ENCODE measurements around the gene CCL19. TPM values are rescaled to one million over a fixed set of nuclear protein-coding genes. Genes with fewer than 3 reads are reported as not detected.

The CCL19 gene
- total RNA-seq, 1 experiment from 2014 or later, result not detected

DNA sequence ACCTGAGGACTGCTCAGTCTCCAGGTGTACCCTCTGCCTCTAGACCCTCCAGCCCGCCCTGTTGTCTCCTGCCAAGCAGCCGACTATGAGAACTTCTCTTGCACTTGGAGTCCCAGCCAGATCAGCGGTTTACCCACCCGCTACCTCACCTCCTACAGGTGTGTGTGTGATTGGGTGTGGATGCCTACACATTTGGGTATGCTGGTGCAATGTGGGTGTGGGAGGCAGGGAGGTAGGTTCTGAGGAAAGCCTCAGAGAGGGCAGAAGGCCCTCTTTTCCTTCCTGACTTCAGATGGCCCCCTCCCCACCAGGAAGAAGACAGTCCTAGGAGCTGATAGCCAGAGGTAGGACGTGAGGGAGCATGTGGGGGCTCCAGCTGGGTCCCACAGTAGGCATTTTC lies 34.1 kb downstream of the CCL19 start:
- Mint-ChIP-seq H3K36me3 (no peaks in the 10 kb centered on the region), H3K27ac (no peak overlapping the region), H3K27me3 (ENCODE audit: low read depth) (peaks cover 6% of the 10 kb centered on the region), H3K9me3 (no peaks in the 10 kb centered on the region), H3K4me3 (no peak overlapping the region), H3K4me1 (peaks cover 23% of the 10 kb centered on the region)
- CTCF ChIA-PET, result interaction anchor here (1.0 to 2.6 kb wide), 4 partner anchors 8 to 94 kb away, joined by 3 to 12 read pairs (median 9); partner anchors contain the start of gene GALT
- no peak for DNase-seq (ENCODE audit: low spot score)
- TF ChIP-seq AR (CRISPR knock-in tag; IDR thresholded peaks at IDR 0.05), result no peak
- TF ChIP-seq NR3C1 (CRISPR knock-in tag; conservative IDR thresholded peaks at IDR 0.05; ENCODE audit: low read depth), result no peak
- TF ChIP-seq RORB (CRISPR knock-in tag; IDR thresholded peaks at IDR 0.05), result no peak
- no peak for TF ChIP-seq NR2C2 (CRISPR knock-in tag; IDR thresholded peaks at IDR 0.05)
- TF ChIP-seq SOX15 (CRISPR knock-in tag; IDR thresholded peaks at IDR 0.05), result no peak
- TF ChIP-seq SMAD3 (CRISPR knock-in tag; IDR thresholded peaks at IDR 0.05; ENCODE audit: borderline replicate concordance), result no peak
- TF ChIP-seq CREB1 (CRISPR knock-in tag; IDR thresholded peaks at IDR 0.05), result no peak
- TF ChIP-seq ETV6 (CRISPR knock-in tag; IDR thresholded peaks at IDR 0.05), result no peak
- no peak for TF ChIP-seq SMAD4 (CRISPR knock-in tag; IDR thresholded peaks at IDR 0.05)
- TF ChIP-seq JUN (CRISPR knock-in tag; IDR thresholded peaks at IDR 0.05), result no peak
- TF ChIP-seq MYBL2 (CRISPR knock-in tag; IDR thresholded peaks at IDR 0.05), result no peak
- TF ChIP-seq NFE2L1 (CRISPR knock-in tag; IDR thresholded peaks at IDR 0.05), result no peak
- no peak for TF ChIP-seq NFATC4 (CRISPR knock-in tag; IDR thresholded peaks at IDR 0.05)
- no peak for TF ChIP-seq PREB (CRISPR knock-in tag; IDR thresholded peaks at IDR 0.05; ENCODE audit: borderline replicate concordance)
- TF ChIP-seq HMGA2 (CRISPR knock-in tag; IDR thresholded peaks at IDR 0.05), result no peak
- TF ChIP-seq, protein P1, sequence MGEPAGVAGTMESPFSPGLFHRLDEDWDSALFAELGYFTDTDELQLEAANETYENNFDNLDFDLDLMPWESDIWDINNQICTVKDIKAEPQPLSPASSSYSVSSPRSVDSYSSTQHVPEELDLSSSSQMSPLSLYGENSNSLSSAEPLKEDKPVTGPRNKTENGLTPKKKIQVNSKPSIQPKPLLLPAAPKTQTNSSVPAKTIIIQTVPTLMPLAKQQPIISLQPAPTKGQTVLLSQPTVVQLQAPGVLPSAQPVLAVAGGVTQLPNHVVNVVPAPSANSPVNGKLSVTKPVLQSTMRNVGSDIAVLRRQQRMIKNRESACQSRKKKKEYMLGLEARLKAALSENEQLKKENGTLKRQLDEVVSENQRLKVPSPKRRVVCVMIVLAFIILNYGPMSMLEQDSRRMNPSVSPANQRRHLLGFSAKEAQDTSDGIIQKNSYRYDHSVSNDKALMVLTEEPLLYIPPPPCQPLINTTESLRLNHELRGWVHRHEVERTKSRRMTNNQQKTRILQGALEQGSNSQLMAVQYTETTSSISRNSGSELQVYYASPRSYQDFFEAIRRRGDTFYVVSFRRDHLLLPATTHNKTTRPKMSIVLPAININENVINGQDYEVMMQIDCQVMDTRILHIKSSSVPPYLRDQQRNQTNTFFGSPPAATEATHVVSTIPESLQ (CRISPR knock-in tag; IDR thresholded peaks at IDR 0.05), result no peak
- TF ChIP-seq, protein P2, sequence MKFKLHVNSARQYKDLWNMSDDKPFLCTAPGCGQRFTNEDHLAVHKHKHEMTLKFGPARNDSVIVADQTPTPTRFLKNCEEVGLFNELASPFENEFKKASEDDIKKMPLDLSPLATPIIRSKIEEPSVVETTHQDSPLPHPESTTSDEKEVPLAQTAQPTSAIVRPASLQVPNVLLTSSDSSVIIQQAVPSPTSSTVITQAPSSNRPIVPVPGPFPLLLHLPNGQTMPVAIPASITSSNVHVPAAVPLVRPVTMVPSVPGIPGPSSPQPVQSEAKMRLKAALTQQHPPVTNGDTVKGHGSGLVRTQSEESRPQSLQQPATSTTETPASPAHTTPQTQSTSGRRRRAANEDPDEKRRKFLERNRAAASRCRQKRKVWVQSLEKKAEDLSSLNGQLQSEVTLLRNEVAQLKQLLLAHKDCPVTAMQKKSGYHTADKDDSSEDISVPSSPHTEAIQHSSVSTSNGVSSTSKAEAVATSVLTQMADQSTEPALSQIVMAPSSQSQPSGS (CRISPR knock-in tag; IDR thresholded peaks at IDR 0.05; ENCODE audit: borderline replicate concordance, low read depth), result no peak
- no peak for TF ChIP-seq TEAD1 (CRISPR knock-in tag; IDR thresholded peaks at IDR 0.05)
- TF ChIP-seq FOXP1 (CRISPR knock-in tag; IDR thresholded peaks at IDR 0.05; ENCODE audit: borderline replicate concordance), result no peak
- ATAC-seq, result no peak
- POLR2A ChIA-PET, result no interaction called here

DNA sequence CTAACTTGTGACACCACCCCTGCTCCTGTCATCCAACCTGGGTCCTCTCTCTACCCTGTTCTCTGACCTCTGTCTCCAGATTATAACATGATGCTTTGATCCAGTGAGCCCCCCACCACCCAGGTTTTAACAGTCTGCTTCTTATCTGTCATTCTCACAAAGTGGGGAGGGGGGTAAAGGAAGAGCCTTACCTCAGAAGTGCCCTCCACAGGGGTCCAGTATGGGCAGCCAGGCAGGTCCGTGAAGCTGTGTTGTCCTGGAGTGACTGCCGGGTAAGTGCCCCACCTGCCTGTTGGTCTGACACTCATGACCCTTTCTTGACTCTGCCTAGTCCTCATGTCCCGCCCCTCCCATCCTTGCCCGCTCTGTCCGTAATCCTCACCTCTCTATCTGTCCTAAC lies 35.7 kb downstream of the CCL19 start:
- H3K27ac Mint-ChIP-seq, result no peak overlapping the region
- POLR2A ChIA-PET, result no interaction called here
- H3K9me3 Mint-ChIP-seq, result no peaks in the 10 kb centered on the region
- no peak overlapping the region for H3K4me3 Mint-ChIP-seq
- no peak for DNase-seq (ENCODE audit: low spot score)
- CTCF ChIA-PET, result interaction anchor here (0.7 to 2.6 kb wide), 5 partner anchors 9 to 46 kb away, joined by 3 to 12 read pairs (median 7); partner anchors contain the start of gene GALT
- no peaks in the 10 kb centered on the region for H3K36me3 Mint-ChIP-seq
- no peak for ATAC-seq
- no peaks in the 10 kb centered on the region; the same call in 1 of the 2 replicates for H3K27me3 Mint-ChIP-seq (ENCODE audit: low read depth)
- peaks cover 29% of the 10 kb centered on the region for H3K4me1 Mint-ChIP-seq
- TF ChIP-seq, protein P3, sequence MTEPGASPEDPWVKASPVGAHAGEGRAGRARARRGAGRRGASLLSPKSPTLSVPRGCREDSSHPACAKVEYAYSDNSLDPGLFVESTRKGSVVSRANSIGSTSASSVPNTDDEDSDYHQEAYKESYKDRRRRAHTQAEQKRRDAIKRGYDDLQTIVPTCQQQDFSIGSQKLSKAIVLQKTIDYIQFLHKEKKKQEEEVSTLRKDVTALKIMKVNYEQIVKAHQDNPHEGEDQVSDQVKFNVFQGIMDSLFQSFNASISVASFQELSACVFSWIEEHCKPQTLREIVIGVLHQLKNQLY (CRISPR knock-in tag; IDR thresholded peaks at IDR 0.05), result no peak
- no peak for TF ChIP-seq GRHL2 (CRISPR knock-in tag; IDR thresholded peaks at IDR 0.05; ENCODE audit: insufficient replicate concordance, severe bottlenecking)

Measured in WTC11 (cell line).